Hepatocyte (in vitro differentiated cells): Measurements from ENCODE around the gene NAPEPLD.

ENCODE experiments used
- CTCF ChIP-seq: fragments of 200-600 bp; sonication (generic); IDR thresholded peaks from 2 replicates; pipeline ENCODE4 v1.5.1; 2016; ENCODE audit warnings: antibody characterized with exemption, mild to moderate bottlenecking; ENCODE audit not compliant: poor library complexity
- EZH2 ChIP-seq: fragments of 200-600 bp; sonication (generic); IDR thresholded peaks from 2 replicates; pipeline ENCODE4 v1.6.1; 2016; ENCODE audit warnings: antibody characterized with exemption, mild to moderate bottlenecking, borderline replicate concordance
- EZH2phosphoT487 ChIP-seq: fragments of 200-600 bp; sonication (generic); IDR thresholded peaks from one replicate; pipeline ENCODE4 v1.6.1; 2018; ENCODE audit warnings: antibody characterized with exemption, mild to moderate bottlenecking, low read depth, moderate library complexity; ENCODE audit not compliant: unreplicated experiment, severe bottlenecking

DNA sequence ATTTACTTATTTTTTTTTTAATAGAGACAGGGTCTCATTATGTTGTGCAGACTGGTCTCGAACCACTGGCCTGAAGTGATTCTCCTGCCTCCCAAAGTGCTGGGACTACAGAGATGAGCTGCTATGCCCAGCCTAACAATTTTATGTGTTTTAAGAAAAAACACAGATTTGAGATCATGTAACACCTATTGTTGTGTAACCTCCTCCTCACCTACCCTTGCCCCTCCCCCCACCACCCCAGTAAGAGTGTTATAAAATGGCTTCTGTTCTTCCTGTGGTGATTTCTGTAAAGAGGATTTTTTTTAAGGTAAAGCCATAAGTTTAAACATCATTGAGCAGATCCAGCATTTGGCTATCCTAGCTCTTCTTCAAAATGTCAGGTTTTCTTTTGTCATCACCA lies 66.4 kb downstream of the NAPEPLD start:
- TF ChIP-seq CTCF: no peak
- no peak for TF ChIP-seq EZH2phosphoT487
- TF ChIP-seq EZH2: no peak
